SK-N-SH treated with all-trans-retinoic acid at 6 μM for 48 hours (cell line): Measurements from ENCODE around the gene MFSD6.

Experiments used
- ATAC-seq: fragments of 200-7000 bp; cut with Tn5 transposase; 3 replicates; pipeline ENCODE4 v1.9.1; 2020; ENCODE audit warnings: mild to moderate bottlenecking, moderate library complexity
- ARNTL ChIP-seq: fragments of 450-650 bp; formaldehyde crosslinking; IDR thresholded peaks from 2 replicates; pipeline ENCODE4 v1.5.0; 2020; ENCODE audit warnings: low read depth, mild to moderate bottlenecking, moderate library complexity, borderline replicate concordance
- BACH2 ChIP-seq: fragments of 250-450 bp; sonication (Bioruptor Pico); IDR thresholded peaks from 2 replicates; pipeline ENCODE4 v1.9.0; 2021; ENCODE audit warnings: mild to moderate bottlenecking, borderline replicate concordance
- CREB5 ChIP-seq: fragments of 250-450 bp; sonication (Bioruptor Pico); IDR thresholded peaks from 2 replicates; pipeline ENCODE4 v1.5.1; 2020; ENCODE audit warnings: low read depth, mild to moderate bottlenecking, moderate library complexity
- CSDC2 ChIP-seq: fragments of 250-450 bp; sonication (Bioruptor Pico); IDR thresholded peaks from 2 replicates; pipeline ENCODE4 v1.5.0; 2020; ENCODE audit warnings: mild to moderate bottlenecking, moderate library complexity
- CSRNP3 ChIP-seq: fragments of 250-450 bp; sonication (Bioruptor Pico); IDR thresholded peaks from 2 replicates; pipeline ENCODE4 v1.5.1; 2021; ENCODE audit warnings: mild to moderate bottlenecking, moderate library complexity
- ESRRG ChIP-seq: fragments of 250-450 bp; sonication (Bioruptor Pico); IDR thresholded peaks from 2 replicates; pipeline ENCODE4 v1.6.1; 2021; ENCODE audit warnings: mild to moderate bottlenecking
- GLIS3 ChIP-seq: fragments of 250-450 bp; sonication (Bioruptor Pico); IDR thresholded peaks from 2 replicates; pipeline ENCODE4 v1.5.0; 2020; ENCODE audit warnings: mild to moderate bottlenecking, moderate library complexity
- ISL1 ChIP-seq: fragments of 250-450 bp; sonication (Bioruptor Pico); IDR thresholded peaks from 2 replicates; pipeline ENCODE4 v2.1.2; 2022; ENCODE audit warnings: mild to moderate bottlenecking, moderate library complexity
- OSR1 ChIP-seq: fragments of 250-450 bp; sonication (Bioruptor Pico); IDR thresholded peaks from 2 replicates; pipeline ENCODE4 v1.8.0; 2022; ENCODE audit warnings: moderate library complexity, mild to moderate bottlenecking, inconsistent platforms
- PATZ1 ChIP-seq: fragments of 250-450 bp; sonication (Bioruptor Pico); IDR thresholded peaks from 2 replicates; pipeline ENCODE4 v1.8.0; 2020; ENCODE audit warnings: mild to moderate bottlenecking, moderate library complexity, borderline replicate concordance
- POU6F1 ChIP-seq: fragments of 250-450 bp; sonication (Bioruptor Pico); IDR thresholded peaks from 2 replicates; pipeline ENCODE4 v1.8.0; 2021; ENCODE audit warnings: low read depth, mild to moderate bottlenecking, moderate library complexity, borderline replicate concordance
- PPARA ChIP-seq: fragments of 250-450 bp; sonication (Bioruptor Pico); IDR thresholded peaks from 2 replicates; pipeline ENCODE4 v1.5.0; 2020; ENCODE audit warnings: mild to moderate bottlenecking, borderline replicate concordance
- RARB ChIP-seq: fragments of 250-450 bp; sonication (Bioruptor Pico); IDR thresholded peaks from 2 replicates; pipeline ENCODE4 v1.8.0; 2021; ENCODE audit warnings: mild to moderate bottlenecking, moderate library complexity
- SNAI2 ChIP-seq: fragments of 250-450 bp; sonication (Bioruptor Pico); IDR thresholded peaks from 2 replicates; pipeline ENCODE4 v1.5.0; 2020; ENCODE audit warnings: mild to moderate bottlenecking, moderate library complexity
- TCF4 ChIP-seq: fragments of 250-450 bp; sonication (Bioruptor Pico); IDR thresholded peaks from 2 replicates; pipeline ENCODE4 v1.8.0; 2021; ENCODE audit warnings: mild to moderate bottlenecking, moderate library complexity, borderline replicate concordance
- TSHZ2 ChIP-seq: fragments of 250-450 bp; sonication (Bioruptor Pico); IDR thresholded peaks from 2 replicates; pipeline ENCODE4 v1.5.0; 2020; ENCODE audit warnings: mild to moderate bottlenecking, moderate library complexity
- ZC3H10 ChIP-seq: fragments of 250-450 bp; sonication (Bioruptor Pico); IDR thresholded peaks from 2 replicates; pipeline ENCODE4 v1.5.1; 2021; ENCODE audit warnings: mild to moderate bottlenecking, moderate library complexity
- ZFP3 ChIP-seq: fragments of 250-450 bp; sonication (Bioruptor Pico); IDR thresholded peaks from 2 replicates; pipeline ENCODE4 v1.5.0; 2020; ENCODE audit warnings: mild to moderate bottlenecking, moderate library complexity
- ZFP30 ChIP-seq: fragments of 450-650 bp; formaldehyde crosslinking; IDR thresholded peaks from 2 replicates; pipeline ENCODE4 v1.5.0; 2022; ENCODE audit warnings: mild to moderate bottlenecking, moderate library complexity
- ZNF565 ChIP-seq: fragments of 450-650 bp; formaldehyde crosslinking; conservative IDR thresholded peaks from 2 replicates; pipeline ENCODE4 v1.5.0; 2020; ENCODE audit warnings: low read depth, mild to moderate bottlenecking, moderate library complexity
- ZNF70 ChIP-seq: fragments of 450-650 bp; formaldehyde crosslinking; IDR thresholded peaks from 2 replicates; pipeline ENCODE4 v1.5.0; 2020; ENCODE audit warnings: mild to moderate bottlenecking, moderate library complexity
- ZNF8 ChIP-seq: fragments of 450-650 bp; formaldehyde crosslinking; IDR thresholded peaks from 2 replicates; pipeline ENCODE4 v1.5.0; 2020; ENCODE audit warnings: mild to moderate bottlenecking, moderate library complexity

Gene MFSD6

GRCh38 chr2:190446750-190447516 is 38.8 kb downstream of the MFSD6 start:
- ATAC-seq, result no peak
- no peak for TF ChIP-seq OSR1 (CRISPR knock-in tag)
- TF ChIP-seq TCF4 (CRISPR knock-in tag), result no peak
- no peak for TF ChIP-seq CSRNP3 (CRISPR knock-in tag)

- TF ChIP-seq PATZ1 (CRISPR knock-in tag), result no peak
- no peak for TF ChIP-seq RARB (CRISPR knock-in tag)
- no peak for TF ChIP-seq GLIS3 (CRISPR knock-in tag)
- TF ChIP-seq OSR1 (CRISPR knock-in tag), result no peak
- no peak for TF ChIP-seq ISL1 (CRISPR knock-in tag)
- no peak for TF ChIP-seq ZNF70 (CRISPR knock-in tag)
- TF ChIP-seq ZFP30 (CRISPR knock-in tag), result no peak
- no peak for TF ChIP-seq TSHZ2 (CRISPR knock-in tag)
- TF ChIP-seq POU6F1 (CRISPR knock-in tag), result no peak
- TF ChIP-seq ZC3H10, result no peak
- no peak for TF ChIP-seq ZFP3
- TF ChIP-seq CSDC2 (CRISPR knock-in tag), result no peak
- no peak for TF ChIP-seq ZNF565 (CRISPR knock-in tag)
- no peak for TF ChIP-seq BACH2
- TF ChIP-seq TCF4 (CRISPR knock-in tag), result no peak
- no peak for TF ChIP-seq ESRRG (CRISPR knock-in tag)
- no peak for ATAC-seq
Measured at GRCh38 chr2:190447766-190448165, 39.6 kb downstream of the MFSD6 start.

- no peak for ATAC-seq
- TF ChIP-seq CREB5 (CRISPR knock-in tag) (no peak), PPARA (no peak), SNAI2 (CRISPR knock-in tag) (no peak), ZNF8 (CRISPR knock-in tag) (no peak), TSHZ2 (CRISPR knock-in tag) (no peak), TCF4 (CRISPR knock-in tag) (no peak), ESRRG (CRISPR knock-in tag) (no peak), POU6F1 (CRISPR knock-in tag) (no peak), ZNF565 (CRISPR knock-in tag) (no peak), BACH2 (no peak), GLIS3 (CRISPR knock-in tag) (no peak), ARNTL (CRISPR knock-in tag) (no peak)
Measured at GRCh38 chr2:190449925-190450324, 41.8 kb downstream of the MFSD6 start.
